K562 (cell line): ENCODE results near the gene SESN3. TPM values are rescaled to one million over a fixed set of nuclear protein-coding genes. Genes with fewer than 3 reads are reported as not detected.

Source experiments
- ATAC-seq: fragments of 200-7000 bp; cut with Tn5 transposase; 3 replicates; pipeline ENCODE4 v1.9.1; 2020; ENCODE audit warnings: moderate library complexity
- BruUV-seq: library from RNA; stranded (reverse); fragments of 400-500 nt; replicated peaks from 2 replicates; lab custom pipeline; 2021; lab: Mats Ljungman, UMichigan
- CTCF ChIA-PET: fragments of 300-600 bp; formaldehyde crosslinking; extraction: SDS; loops from one replicate; lab custom pipeline; 2021; ENCODE audit warnings: low intra/inter-chr PET ratio; lab: Yijun Ruan, JAX
- POLR2A ChIA-PET: fragments of 300-600, 350-650 bp; sonication (Branson Sonifier 250); formaldehyde crosslinking; extraction: SDS; loops from one replicate; lab custom pipeline; 2021; ENCODE audit warnings: antibody characterized with exemption, inconsistent platforms; lab: Yijun Ruan, JAX
- DNase-seq, 4 experiments: peaks; one replicate each; pipeline versions ENCODE4 v3.0.0 to v3.0.0-alpha.2; 2011 to 2018; ENCODE audit warnings: low spot score in 3 of 4, mixed read lengths in 3 of 4; ENCODE audit errors: extremely low read depth in 1 of 4
- FAIRE-seq: peaks from 2 replicates; lab custom pipeline; 2011; peaks lifted over from hg19 to GRCh38; lab: Jason Lieb, UNC
- H2AFZ ChIP-seq: 2 replicates; pipeline ENCODE4 v1.6.0; 2011; ENCODE audit warnings: low read depth, low read length, control low read depth, inconsistent platforms
- H3K27ac ChIP-seq: fragments of 200-600 bp; 3 replicates; pipeline ENCODE4 v1.8.0; 2011; ENCODE audit warnings: low read depth, mild to moderate bottlenecking, control low read depth, inconsistent platforms, low read length, moderate library complexity, mixed read lengths; ENCODE audit errors: extremely low read depth
- H3K27me3 ChIP-seq, 2 experiments: fragments of 300-600 bp in 1 of 2; 2 replicates in 1 of 2; 3 replicates in 1 of 2; pipeline versions ENCODE4 v1.6.0 to v1.8.0; 2011; ENCODE audit warnings: inconsistent platforms in 2 of 2, low read length in 2 of 2, mild to moderate bottlenecking in 1 of 2, mixed read lengths in 1 of 2, moderate library complexity in 1 of 2; ENCODE audit not compliant: control insufficient read depth in 2 of 2, insufficient read depth in 2 of 2
- H3K36me3 ChIP-seq: fragments of 300-600 bp; 3 replicates; pipeline ENCODE4 v1.8.0; 2011; ENCODE audit warnings: mild to moderate bottlenecking, low read length, inconsistent platforms; ENCODE audit not compliant: control insufficient read depth, insufficient read depth
- H3K4me1 ChIP-seq, 2 experiments: fragments of 200-600 bp in 1 of 2; replicated peaks in 1 of 2; 2 replicates in 1 of 2; 3 replicates in 1 of 2; pipeline versions ENCODE4 v1.5.1 to v1.8.0; 2011; ENCODE audit warnings: inconsistent platforms in 2 of 2, low read length in 2 of 2, mild to moderate bottlenecking in 1 of 2, mixed read lengths in 1 of 2, moderate library complexity in 1 of 2; ENCODE audit not compliant: control insufficient read depth in 2 of 2, insufficient read depth in 2 of 2
- H3K4me2 ChIP-seq: 2 replicates; pipeline ENCODE4 v1.6.1; 2011; ENCODE audit warnings: low read length, control low read depth, inconsistent platforms, mixed read lengths; ENCODE audit not compliant: insufficient read depth
- H3K4me3 ChIP-seq: fragments of 200-600 bp; sonication (generic), shearing (Covaris generic); 2 replicates; pipeline ENCODE4 v1.5.1; 2016; ENCODE audit warnings: control low read depth, inconsistent platforms
- H3K79me2 ChIP-seq: fragments of 200-600 bp; 3 replicates; pipeline ENCODE4 v1.8.0; 2011; ENCODE audit warnings: low read length, inconsistent platforms; ENCODE audit not compliant: control insufficient read depth, insufficient read depth
- H3K9ac ChIP-seq, 2 experiments: 2 replicates each; pipeline versions ENCODE4 v1.6.0 to v1.6.1; 2011; ENCODE audit warnings: low read depth in 2 of 2, low read length in 2 of 2, control low read depth in 1 of 2, inconsistent platforms in 1 of 2, mild to moderate bottlenecking in 1 of 2, mixed read lengths in 1 of 2; ENCODE audit not compliant: insufficient read depth in 1 of 2
- H3K9me1 ChIP-seq: one replicate; pipeline ENCODE4 v1.6.0; 2011; ENCODE audit warnings: inconsistent platforms, mild to moderate bottlenecking, low read length, moderate library complexity; ENCODE audit not compliant: control insufficient read depth, insufficient read depth
- H3K9me3 ChIP-seq: replicated peaks from 2 replicates; pipeline ENCODE4 v1.5.1; 2011; ENCODE audit warnings: low read depth, low read length, inconsistent platforms; ENCODE audit not compliant: control insufficient read depth, insufficient read depth
- H4K20me1 ChIP-seq: replicated peaks from 2 replicates; pipeline ENCODE4 v1.6.1; 2011; ENCODE audit warnings: low read length, inconsistent platforms, mixed read lengths; ENCODE audit not compliant: control insufficient read depth, insufficient read depth
- BMI1 ChIP-seq: fragments of 150-350 bp; IDR thresholded peaks from 2 replicates; pipeline ENCODE4 v1.6.1; 2014; ENCODE audit warnings: low read length
- C11orf30 ChIP-seq: fragments of 450-650 bp; IDR thresholded peaks from 2 replicates; pipeline ENCODE4 v1.6.1; 2016; ENCODE audit warnings: low read depth, mild to moderate bottlenecking
- ELF1 ChIP-seq: fragments of 200-800 bp; sonication (Bioruptor generic); IDR thresholded peaks from 2 replicates; pipeline ENCODE4 v1.6.1; 2016; ENCODE audit warnings: missing genetic modification characterization, missing compliant biosample characterization
- FOXJ2 ChIP-seq: fragments of 200-800 bp; sonication (Bioruptor generic); IDR thresholded peaks from 2 replicates; pipeline ENCODE4 v1.6.1; 2016; ENCODE audit warnings: missing genetic modification characterization, missing compliant biosample characterization
- MAFG ChIP-seq: fragments of 450-650 bp; conservative IDR thresholded peaks from 2 replicates; pipeline ENCODE4 v1.6.1; 2016; ENCODE audit warnings: missing genetic modification characterization, missing compliant biosample characterization
- MAFK ChIP-seq: IDR thresholded peaks from 2 replicates; pipeline ENCODE4 v1.6.1; 2011; ENCODE audit warnings: low read length, improper control_type of control experiment
- MNT ChIP-seq, 2 experiments: fragments of 450-650 bp; conservative IDR thresholded peaks; 2 replicates each; pipeline ENCODE4 v1.6.1; 2017; ENCODE audit warnings: mild to moderate bottlenecking in 2 of 2, moderate library complexity in 2 of 2
- PKNOX1 ChIP-seq: fragments of 450-650 bp; IDR thresholded peaks from 2 replicates; pipeline ENCODE4 v1.6.1; 2016
- YY1 ChIP-seq, 3 experiments: IDR thresholded peaks; 2 replicates each; pipeline ENCODE4 v1.6.1; 2011; ENCODE audit warnings: low read length in 2 of 3, mild to moderate bottlenecking in 2 of 3, moderate library complexity in 2 of 3, borderline replicate concordance in 1 of 3, control low read depth in 1 of 3, low read depth in 1 of 3; ENCODE audit not compliant: insufficient read depth in 3 of 3, insufficient replicate concordance in 2 of 3, control insufficient read depth in 1 of 3, insufficient read length in 1 of 3; ENCODE audit errors: extremely low read depth in 1 of 3
- ZHX1 ChIP-seq: fragments of 150-350 bp; conservative IDR thresholded peaks from 2 replicates; pipeline ENCODE4 v1.6.1; 2014; ENCODE audit warnings: low read length
- ZNF316 ChIP-seq: fragments of 450-650 bp; IDR thresholded peaks from 2 replicates; pipeline ENCODE4 v1.6.1; 2016
- WGBS: fragments of 100-300 bp; shearing (Covaris generic); methylation state at CpG from one replicate; pipeline ENCODE4 v1.1.6; 2016; ENCODE audit warnings: low coverage, mixed read lengths; ENCODE audit not compliant: insufficient coverage; ENCODE audit errors: missing lambda C conversion rate; 5-methylcytosine and 5-hydroxymethylcytosine counted together
- in situ Hi-C: fragments of 300-500 bp; cut with MboI; formaldehyde crosslinking; loops from 4 replicates; pipeline ENCODE4 v1.15.0; 2018; ENCODE audit warnings: inconsistent platforms, mixed read lengths
- intact Hi-C: fragments of 100-400 bp; cut with micrococcal nuclease; formaldehyde crosslinking; loops from 2 replicates; pipeline ENCODE4 v1.14.2; 2022
- polyA plus RNA-seq, 8 experiments: library from polyadenylated mRNA; depleted of rRNA in 4 of 8; stranded (reverse) in 5 of 8; unstranded in 3 of 8; fragments of >200 nt; fragmentation: Nextera tagmentation in 2 of 8; fragmentation: Illumina TruSeq in 1 of 8; extraction: Ambion mirVana in 2 of 8; extraction: Trizol in 1 of 8; gene quantifications; 2 replicates each; pipeline versions ENCODE4 v1.2.1 to v1.2.3, GENCODE V29; 2011 to 2014; ENCODE audit warnings: inconsistent platforms in 1 of 8, missing spikeins in 1 of 8
- total RNA-seq, 7 experiments: library from RNA; depleted of rRNA in 6 of 7; stranded (reverse); fragments of >200 nt in 6 of 7; fragmentation: Illumina TruSeq in 2 of 7; extraction: Trizol in 2 of 7; gene quantifications; 2 replicates each; pipeline versions ENCODE4 v1.2.1 to v1.2.3, GENCODE V29; 2011 to 2021; ENCODE audit warnings: low replicate concordance in 1 of 7

Gene SESN3
- total and polyA plus RNA-seq, 9 of the 15 experiments (the other 6 are each of a cell fraction or from before 2014, with no cell fraction given) = 0.44 to 2.6 (median 1.5) TPM

- H3K9me3 ChIP-seq = peaks cover 4% of the 10 kb centered on the region
- ATAC-seq = no peak
- intact Hi-C loops = no loop called here
- H3K4me1 ChIP-seq = peaks cover 4 to 14% of the 10 kb centered on the region in 2 experiments; a peak in 4 of 5 replicates
- H3K9ac ChIP-seq = no peak overlapping the region; a peak in 3 of 4 replicates
- H3K36me3 ChIP-seq = no peaks in the 10 kb centered on the region
- ChIA-PET CTCF (no interaction called here), POLR2A (interaction anchor here (0.5 to 1.6 kb wide), 12 partner anchors 11 to 162 kb away, joined by 3 to 5 read pairs (median 3); no protein-coding TSS in a partner anchor)
- H4K20me1 ChIP-seq = no peaks in the 10 kb centered on the region
- DNase-seq = no peak
- no peaks in the 10 kb centered on the region for H3K9me1 ChIP-seq
- WGBS = 8% methylated on average over 12 of the region's 12 CpGs
- H2AFZ ChIP-seq = peak overlapping the region; percentile 27; the same call in 1 of the 2 replicates
- H3K79me2 ChIP-seq = 0 out of 3 replicates have a peak, but pooled peaks cover 4% of the 10 kb centered on the region
- FAIRE-seq = no peak
- H3K4me3 ChIP-seq = peak overlapping the region; percentile 63
- BruUV-seq = no TSS peak
- peak overlapping the region; percentile 80 for H3K4me2 ChIP-seq
- peaks cover 0 to 5% of the 10 kb centered on the region in 2 experiments; a peak in 1 of 5 replicates for H3K27me3 ChIP-seq
- H3K27ac ChIP-seq = no peak overlapping the region; the same call in 2 of the 3 replicates
- in situ Hi-C loops = no loop called here
- TF ChIP-seq C11orf30 (peak; percentile 91), ELF1 (tag) (0 out of 2 replicates have a peak, but pooled peaks have one; percentile 4), FOXJ2 (tag) (0 out of 2 replicates have a peak, but pooled peaks have one; percentile 30), MAFG (tag) (peak; percentile 91), PKNOX1 (peak; percentile 88), YY1 (IDR thresholded peaks at IDR 0.05; ENCODE audit: borderline replicate concordance in 1 of 3, control insufficient read depth in 1 of 3, extremely low read depth in 1 of 3, insufficient read depth in 3 of 3, insufficient read length in 1 of 3, insufficient replicate concordance in 2 of 3, low read depth in 1 of 3, low read length in 2 of 3) (no peak), MAFK (peak; percentile 90), ZNF316 (peak; percentile 95), MNT (conservative IDR thresholded peaks at IDR 0.05) (0 out of 4 replicates have a peak, but pooled peaks of 1 of the 2 experiments have one; percentile 18), ZHX1 (no peak), BMI1 (0 out of 2 replicates have a peak, but pooled peaks have one; percentile 15)
Observed at GRCh38 chr11:95229199-95229992, 1.6 kb downstream of the SESN3 start.
